ENCODE results near the gene FARP1.

DNA sequence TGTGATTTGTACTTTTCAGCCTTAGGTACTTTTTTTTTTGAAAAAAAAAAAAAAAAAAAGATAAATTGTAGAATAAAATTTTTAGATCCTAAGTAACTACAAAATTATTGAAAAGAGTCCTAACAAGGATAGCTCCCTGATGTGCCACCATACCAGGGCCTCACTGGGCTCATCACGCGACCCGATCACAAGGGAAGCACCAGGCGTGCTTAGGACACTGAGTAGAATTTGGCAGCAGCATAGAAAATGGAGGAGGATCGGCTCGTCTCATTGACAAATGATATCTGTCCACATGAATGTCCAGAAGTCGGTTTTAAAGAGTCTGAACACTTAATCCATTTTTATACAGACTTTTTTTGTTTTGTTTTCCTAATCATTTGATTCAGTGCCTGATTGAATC lies 255.0 kb downstream of the FARP1 start:
- TF ChIP-seq, protein P1, sequence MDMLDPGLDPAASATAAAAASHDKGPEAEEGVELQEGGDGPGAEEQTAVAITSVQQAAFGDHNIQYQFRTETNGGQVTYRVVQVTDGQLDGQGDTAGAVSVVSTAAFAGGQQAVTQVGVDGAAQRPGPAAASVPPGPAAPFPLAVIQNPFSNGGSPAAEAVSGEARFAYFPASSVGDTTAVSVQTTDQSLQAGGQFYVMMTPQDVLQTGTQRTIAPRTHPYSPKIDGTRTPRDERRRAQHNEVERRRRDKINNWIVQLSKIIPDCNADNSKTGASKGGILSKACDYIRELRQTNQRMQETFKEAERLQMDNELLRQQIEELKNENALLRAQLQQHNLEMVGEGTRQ (CRISPR knock-in tag; IDR thresholded peaks at IDR 0.05): no peak
- no peak for TF ChIP-seq ZNF512 (CRISPR knock-in tag; IDR thresholded peaks at IDR 0.05; ENCODE audit: borderline replicate concordance)
- TF ChIP-seq, protein P2, sequence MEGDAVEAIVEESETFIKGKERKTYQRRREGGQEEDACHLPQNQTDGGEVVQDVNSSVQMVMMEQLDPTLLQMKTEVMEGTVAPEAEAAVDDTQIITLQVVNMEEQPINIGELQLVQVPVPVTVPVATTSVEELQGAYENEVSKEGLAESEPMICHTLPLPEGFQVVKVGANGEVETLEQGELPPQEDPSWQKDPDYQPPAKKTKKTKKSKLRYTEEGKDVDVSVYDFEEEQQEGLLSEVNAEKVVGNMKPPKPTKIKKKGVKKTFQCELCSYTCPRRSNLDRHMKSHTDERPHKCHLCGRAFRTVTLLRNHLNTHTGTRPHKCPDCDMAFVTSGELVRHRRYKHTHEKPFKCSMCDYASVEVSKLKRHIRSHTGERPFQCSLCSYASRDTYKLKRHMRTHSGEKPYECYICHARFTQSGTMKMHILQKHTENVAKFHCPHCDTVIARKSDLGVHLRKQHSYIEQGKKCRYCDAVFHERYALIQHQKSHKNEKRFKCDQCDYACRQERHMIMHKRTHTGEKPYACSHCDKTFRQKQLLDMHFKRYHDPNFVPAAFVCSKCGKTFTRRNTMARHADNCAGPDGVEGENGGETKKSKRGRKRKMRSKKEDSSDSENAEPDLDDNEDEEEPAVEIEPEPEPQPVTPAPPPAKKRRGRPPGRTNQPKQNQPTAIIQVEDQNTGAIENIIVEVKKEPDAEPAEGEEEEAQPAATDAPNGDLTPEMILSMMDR (IDR thresholded peaks at IDR 0.05): no peak
- no peak for TF ChIP-seq NFYB (CRISPR knock-in tag; conservative IDR thresholded peaks at IDR 0.05; ENCODE audit: low read depth)
- TF ChIP-seq CBFB (CRISPR knock-in tag; IDR thresholded peaks at IDR 0.05; ENCODE audit: low read depth): no peak
- TF ChIP-seq ETV6 (CRISPR knock-in tag; IDR thresholded peaks at IDR 0.05): no peak
- no peak for TF ChIP-seq FOXP1 (CRISPR knock-in tag; IDR thresholded peaks at IDR 0.05; ENCODE audit: borderline replicate concordance)

Data from WTC11 (cell line).